AG04450 (cell line): ENCODE data around the gene IMP3. TPM values are rescaled to one million over a fixed set of nuclear protein-coding genes. Genes with fewer than 3 reads are reported as not detected.

Experiments
- CTCF ChIA-PET: fragments of 300-600, 350-600 bp; formaldehyde crosslinking; extraction: SDS; loops from one replicate; lab custom pipeline; 2022; ENCODE audit warnings: antibody characterized with exemption, inconsistent platforms; lab: Charles Lee
- POLR2A ChIA-PET: fragments of 350-600 bp; formaldehyde crosslinking; extraction: SDS; loops from one replicate; lab custom pipeline; 2021; ENCODE audit warnings: antibody characterized with exemption, inconsistent platforms; lab: Yijun Ruan, JAX
- DNase-seq: peaks from one replicate; pipeline ENCODE4 v3.0.0-alpha.2; 2011; ENCODE audit warnings: low read depth, low spot score
- H3K27ac ChIP-seq: one replicate; pipeline ENCODE4 v1.5.1; 2012; ENCODE audit warnings: low read depth, low read length, control low read depth
- H3K27me3 ChIP-seq: one replicate; pipeline ENCODE4 v1.6.0; 2012; ENCODE audit warnings: low read length; ENCODE audit not compliant: control insufficient read depth, insufficient read depth
- H3K4me3 ChIP-seq: 2 replicates; pipeline ENCODE4 v1.5.1; 2011; ENCODE audit warnings: mild to moderate bottlenecking, low read depth, low read length, control low read depth
- H3K9me3 ChIP-seq: 2 replicates; pipeline ENCODE4 v1.5.1; 2012; ENCODE audit warnings: low read length; ENCODE audit not compliant: control insufficient read depth, insufficient read depth
- CTCF ChIP-seq: IDR thresholded peaks from 2 replicates; pipeline ENCODE4 v1.5.1; 2011; ENCODE audit warnings: low read depth, low read length, control low read depth, inconsistent platforms
- polyA plus RNA-seq: library from polyadenylated mRNA; depleted of rRNA; stranded (reverse); fragments of >200 nt; gene quantifications from 2 replicates; pipeline ENCODE4 v1.2.3, GENCODE V29; 2011

IMP3 gene
- polyA plus RNA-seq, 1 experiment: 42.3 TPM

GRCh38 chr15:75656331-75656730 is 16.3 kb upstream of the IMP3 start:
- Histone ChIP-seq H3K27me3 (no peaks in the 10 kb centered on the region), H3K9me3 (no peaks in the 10 kb centered on the region), H3K4me3 (no peak overlapping the region), H3K27ac (no peak overlapping the region)
- TF ChIP-seq CTCF: no peak
- POLR2A ChIA-PET: no interaction called here
- CTCF ChIA-PET: no interaction called here
- no peak for DNase-seq

GRCh38 chr15:75655931-75656330 is 15.9 kb upstream of the IMP3 start:
- Histone ChIP-seq H3K27ac (no peak overlapping the region), H3K27me3 (no peaks in the 10 kb centered on the region), H3K9me3 (no peaks in the 10 kb centered on the region), H3K4me3 (no peak overlapping the region)
- TF ChIP-seq CTCF: no peak
- CTCF ChIA-PET: no interaction called here
- POLR2A ChIA-PET: no interaction called here
- DNase-seq: no peak

- CTCF ChIA-PET: interaction anchor here (1.6 kb wide), 1 partner anchor 16 kb away, joined by 3 read pairs; no protein-coding TSS in a partner anchor
- Histone ChIP-seq H3K27ac (no peak overlapping the region), H3K27me3 (no peaks in the 10 kb centered on the region), H3K4me3 (no peak overlapping the region), H3K9me3 (no peaks in the 10 kb centered on the region; the same call in 1 of the 2 replicates)
- DNase-seq: no peak
- POLR2A ChIA-PET: interaction anchor here (0.7 kb wide), 1 partner anchor 201 kb away, joined by 5 read pairs; no protein-coding TSS in a partner anchor
- TF ChIP-seq CTCF: no peak
These were observed 14.3 kb upstream of the IMP3 start for GRCh38 chr15:75654201-75654907.

- ChIA-PET CTCF (interaction anchor here (1.6 kb wide), 1 partner anchor 15 kb away, joined by 3 read pairs; no protein-coding TSS in a partner anchor), POLR2A (interaction anchor here (0.7 kb wide), 1 partner anchor 200 kb away, joined by 5 read pairs; no protein-coding TSS in a partner anchor)
- no peak for DNase-seq
- Histone ChIP-seq H3K4me3 (no peak overlapping the region), H3K27ac (no peak overlapping the region), H3K27me3 (no peaks in the 10 kb centered on the region), H3K9me3 (no peaks in the 10 kb centered on the region; the same call in 1 of the 2 replicates)
- no peak for TF ChIP-seq CTCF
These were observed 13.4 kb upstream of the IMP3 start for GRCh38 chr15:75653347-75653913.
